GM18907 (cell line): ENCODE results near the gene SMARCA1.

Experiments
- ATAC-seq: cut with Tn5 transposase; IDR thresholded peaks from one replicate; pipeline ENCODE4 v1.9.1; 2021; ENCODE audit warnings: mild to moderate bottlenecking, moderate library complexity; ENCODE audit not compliant: unreplicated experiment

The SMARCA1 gene

GRCh38 chrX:129461801-129462456 is 61.4 kb downstream of the SMARCA1 start:
- no peak for ATAC-seq

GRCh38 chrX:129452523-129452922 is 70.8 kb downstream of the SMARCA1 start:
- ATAC-seq, result no peak

GRCh38 chrX:129450123-129450522 is 73.2 kb downstream of the SMARCA1 start:
- ATAC-seq, result no peak

GRCh38 chrX:129449148-129449547 is 74.1 kb downstream of the SMARCA1 start:
- ATAC-seq, result peak; percentile 60

GRCh38 chrX:129445436-129445835 is 77.9 kb downstream of the SMARCA1 start:
- ATAC-seq, result no peak

GRCh38 chrX:129433945-129434344 is 89.3 kb downstream of the SMARCA1 start:
- no peak for ATAC-seq

- no peak for ATAC-seq
Observed at GRCh38 chrX:129433461-129433860, 89.8 kb downstream of the SMARCA1 start.

GRCh38 chrX:129427267-129427666 is 96.0 kb downstream of the SMARCA1 start:
- no peak for ATAC-seq

GRCh38 chrX:129423191-129423590 is 100.1 kb downstream of the SMARCA1 start:
- no peak for ATAC-seq

- no peak for ATAC-seq
Observed at GRCh38 chrX:129404670-129405008, 118.7 kb downstream of the SMARCA1 start.

GRCh38 chrX:129403974-129404669 is 119.2 kb downstream of the SMARCA1 start:
- ATAC-seq, result no peak
